Pancreas (tissue), 10 donors: ENCODE results near the gene PRDM11. TPM values are rescaled to one million over a fixed set of nuclear protein-coding genes. Genes with fewer than 3 reads are reported as not detected.
"Not testable (repeated sequence)": the region's sequence is repeated elsewhere in the genome, so short reads cannot be mapped to it uniquely, and the experiment has no call there.

ENCODE experiments used
- ATAC-seq, 4 donors: fragments of 200-7000 bp; cut with Tn5 transposase; one replicate each; pipeline versions ENCODE4 v1.8.0 to v1.9.1; 2020; ENCODE audit warnings: mild to moderate bottlenecking in 4 of 4, moderate library complexity in 4 of 4
- DNase-seq, 6 donors: peaks; one replicate each; pipeline ENCODE4 v3.0.0-alpha.2; 2020
- FAIRE-seq: peaks from 2 replicates; lab custom pipeline; 2012; peaks lifted over from hg19 to GRCh38; lab: Jason Lieb, UNC
- H3K27ac ChIP-seq, 4 donors: fragments of 200-600 bp; sonication (generic); 1 replicate in 3 of 4; 2 replicates in 1 of 4; pipeline versions ENCODE4 v1.5.0 to v1.8.0; 2020
- H3K27me3 ChIP-seq, 4 donors: fragments of 200-600 bp; one replicate each; pipeline ENCODE4 v1.8.0; 2021
- H3K36me3 ChIP-seq, 3 donors: fragments of 200-600 bp; sonication (generic) in 1 of 3; one replicate each; pipeline versions ENCODE4 v1.5.0 to v1.8.0; 2020 to 2021
- H3K4me1 ChIP-seq, 3 donors: fragments of 200-600 bp; one replicate each; pipeline ENCODE4 v1.8.0; 2021
- H3K4me3 ChIP-seq, 4 donors: fragments of 200-600 bp; sonication (generic) in 2 of 4; one replicate each; pipeline versions ENCODE4 v1.5.0 to v1.8.0; 2020 to 2021
- H3K9me3 ChIP-seq, 4 donors: fragments of 200-600 bp; one replicate each; pipeline ENCODE4 v1.8.0; 2021
- CTCF ChIP-seq, 4 donors: fragments of 200-600 bp; sonication (generic) in 3 of 4; IDR thresholded peaks; one replicate each; pipeline versions ENCODE4 v1.5.0 to v1.8.0; 2021; ENCODE audit warnings: antibody characterized with exemption in 4 of 4
- WGBS, 2 donors: extraction: QIAGEN DNeasy Blood & Tissue Kit; methylation state at CpG; one replicate each; pipeline ENCODE4 v1.1.7; 2013; 5-methylcytosine and 5-hydroxymethylcytosine counted together
- intact Hi-C, 3 donors: fragments of 100-400 bp; cut with DNase I; formaldehyde crosslinking; loops; one replicate each; pipeline versions ENCODE4 v1.11.1 to v1.14.2; 2022
- polyA plus RNA-seq, 2 donors: library from polyadenylated mRNA; stranded (reverse); fragments of 200-250 nt; gene quantifications; one replicate each; pipeline ENCODE4 v1.2.3, GENCODE V29; 2013
- total RNA-seq, 6 donors: library from RNA; stranded (reverse); fragmentation: NEBNext Ultra II Directional in 4 of 6; extraction: Animal tissue kit (Norgen Biotek cat#: 25700) in 4 of 6; gene quantifications; one replicate each; pipeline versions ENCODE4 v1.2.1 to v1.2.4, GENCODE V29; 2021 to 2023
- donor health status: healthy with polysubstance abuse.
- donor health status: DM: no; HTN: no; CAD: no; lungs with moderate emphysema.
- donor health status: DM: no; HTN: no; CAD: no.
- donor health status: control.
- donor health status: control.
- donor health status: Bipolar disorder and iron deficiency.
- donor health status: DM: yes; HTN: yes; CAD: no.
- donor health status: DM: no; HTN: no; CAD: no.
- donor health status: DM: no; HTN: no; CAD: no.
- donor health status: DM: yes; HTN: yes; CAD: no.

The PRDM11 gene
- total and polyA plus RNA-seq, 8 donors = 3.0 to 8.5 (median 6.4) TPM

GRCh38 chr11:45245218-45246045 lies 99.0 kb downstream of the PRDM11 start:
- H3K4me1 ChIP-seq = no peaks in the 10 kb centered on the region
- WGBS, 2 donors = 73 to 76% methylated on average over 8 of the region's 8 CpGs
- DNase-seq (no peak), FAIRE-seq (no peak), ATAC-seq (no peak)
- intact Hi-C loops = no loop called here
- TF ChIP-seq CTCF (IDR thresholded peaks at IDR 0.05) = no peak
- no peak overlapping the region for H3K4me3 ChIP-seq
- H3K9me3 ChIP-seq = no peaks in the 10 kb centered on the region
- no peaks in the 10 kb centered on the region for H3K27me3 ChIP-seq
- H3K36me3 ChIP-seq = no peaks in the 10 kb centered on the region
- no peak overlapping the region for H3K27ac ChIP-seq

GRCh38 chr11:45246241-45246640 lies 99.8 kb downstream of the PRDM11 start:
- ATAC-seq (no peak), FAIRE-seq (no peak), DNase-seq (no peak)
- Histone ChIP-seq H3K27ac (no peak overlapping the region), H3K9me3 (no peaks in the 10 kb centered on the region), H3K27me3 (no peaks in the 10 kb centered on the region), H3K4me3 (no peak overlapping the region), H3K36me3 (no peaks in the 10 kb centered on the region), H3K4me1 (no peaks in the 10 kb centered on the region)
- intact Hi-C loops = no loop called here
- TF ChIP-seq CTCF (IDR thresholded peaks at IDR 0.05) = no peak
- 87 to 90% methylated on average over 8 of the region's 8 CpGs for WGBS, 2 donors

- no peak for ATAC-seq
- H3K9me3 ChIP-seq = no peaks in the 10 kb centered on the region
- no peaks in the 10 kb centered on the region for H3K4me1 ChIP-seq
- no peak for DNase-seq
- no peak overlapping the region for H3K27ac ChIP-seq
- no peak for FAIRE-seq
- H3K4me3 ChIP-seq = no peak overlapping the region
- no peaks in the 10 kb centered on the region for H3K36me3 ChIP-seq
- no peak for TF ChIP-seq CTCF (IDR thresholded peaks at IDR 0.05)
- intact Hi-C loops = no loop called here
- WGBS, 2 donors = 53 to 56% methylated on average over 2 of the region's 2 CpGs
- no peaks in the 10 kb centered on the region for H3K27me3 ChIP-seq
Observed at GRCh38 chr11:45247433-45247832, 101.0 kb downstream of the PRDM11 start.

- Histone ChIP-seq H3K4me1 (no peaks in the 10 kb centered on the region), H3K27me3 (no peaks in the 10 kb centered on the region), H3K9me3 (no peaks in the 10 kb centered on the region), H3K27ac (no peak overlapping the region), H3K36me3 (no peaks in the 10 kb centered on the region), H3K4me3 (no peak overlapping the region)
- no peak for TF ChIP-seq CTCF (IDR thresholded peaks at IDR 0.05)
- ATAC-seq = no peak
- FAIRE-seq = no peak
- 70 to 86% methylated on average over 2 of the region's 2 CpGs for WGBS, 2 donors
- no peak for DNase-seq
- intact Hi-C loops = no loop called here
Observed at GRCh38 chr11:45248501-45249011, 102.1 kb downstream of the PRDM11 start.

GRCh38 chr11:45249372-45249771 lies 102.9 kb downstream of the PRDM11 start:
- H3K4me3 ChIP-seq, H3K27ac ChIP-seq, ATAC-seq, H3K27me3 ChIP-seq, H3K9me3 ChIP-seq, DNase-seq, H3K36me3 ChIP-seq, FAIRE-seq, H3K4me1 ChIP-seq, intact Hi-C loops: not testable (repeated sequence)
- 88 to 93% methylated on average over 1 of the region's 1 CpG for WGBS, 2 donors
